Right atrium auricular region (tissue), 2 donors: Measurements from ENCODE around the gene KRTCAP3. TPM values are rescaled to one million over a fixed set of nuclear protein-coding genes. Genes with fewer than 3 reads are reported as not detected.

Experiments used
- DNase-seq: peaks from one replicate; pipeline ENCODE4 v3.0.0-alpha.2; 2019; ENCODE audit warnings: low spot score
- H3K27ac ChIP-seq, 2 donors: fragments of 200-600 bp; sonication (generic); 1 replicate in 1 of 2; 2 replicates in 1 of 2; pipeline ENCODE4 v1.5.1; 2016 to 2019
- H3K27me3 ChIP-seq, 2 donors: fragments of 200-600 bp; sonication (generic); one replicate each; pipeline versions ENCODE4 v1.5.1 to v1.6.0; 2017 to 2019
- H3K36me3 ChIP-seq: fragments of 200-600 bp; sonication (generic); one replicate; pipeline ENCODE4 v1.5.1; 2016
- H3K4me1 ChIP-seq, 2 donors: fragments of 200-600 bp; sonication (generic); one replicate each; pipeline versions ENCODE4 v1.5.1 to v1.6.0; 2017 to 2019
- H3K4me3 ChIP-seq, 2 donors: fragments of 200-600 bp; sonication (generic); 1 replicate in 1 of 2; 2 replicates in 1 of 2; pipeline ENCODE4 v1.5.1; 2017 to 2019; ENCODE audit warnings: mild to moderate bottlenecking in 1 of 2, moderate library complexity in 1 of 2
- H3K9me3 ChIP-seq, 2 donors: fragments of 200-600 bp; sonication (generic); one replicate each; pipeline ENCODE4 v1.5.1; 2019
- CTCF ChIP-seq, 2 donors: fragments of 200-600 bp; sonication (generic); IDR thresholded peaks; one replicate each; pipeline ENCODE4 v1.5.1; 2019; ENCODE audit warnings: antibody characterized with exemption in 2 of 2
- total RNA-seq, 2 donors: library from RNA; depleted of rRNA; stranded (reverse); fragments of >200 nt; gene quantifications; one replicate each; pipeline ENCODE4 v1.1.0, GENCODE V29; 2016

Gene KRTCAP3
- total RNA-seq, 2 donors from 2014 or later: 1.2 TPM; not detected in 1

GRCh38 chr2:27431395-27431794 is 10.8 kb upstream of the KRTCAP3 start:
- H3K27ac ChIP-seq: no peak overlapping the region
- no peak for DNase-seq
- no peaks in the 10 kb centered on the region for H3K27me3 ChIP-seq
- no peak overlapping the region for H3K4me3 ChIP-seq
- peaks cover 34% of the 10 kb centered on the region for H3K36me3 ChIP-seq
- H3K9me3 ChIP-seq: no peaks in the 10 kb centered on the region
- TF ChIP-seq CTCF (IDR thresholded peaks at IDR 0.05): no peak
- peaks cover 0 to 40% of the 10 kb centered on the region in 2 donors for H3K4me1 ChIP-seq

GRCh38 chr2:27435628-27436027 is 6.6 kb upstream of the KRTCAP3 start:
- no peak for TF ChIP-seq CTCF (IDR thresholded peaks at IDR 0.05)
- no peaks in the 10 kb centered on the region for H3K9me3 ChIP-seq
- DNase-seq: no peak
- no peaks in the 10 kb centered on the region for H3K27me3 ChIP-seq
- no peak overlapping the region for H3K27ac ChIP-seq
- H3K36me3 ChIP-seq: peaks cover 72% of the 10 kb centered on the region
- H3K4me1 ChIP-seq: peaks cover 0 to 27% of the 10 kb centered on the region in 2 donors
- H3K4me3 ChIP-seq: no peak overlapping the region

- H3K27ac ChIP-seq: no peak overlapping the region
- H3K27me3 ChIP-seq: no peaks in the 10 kb centered on the region
- TF ChIP-seq CTCF (IDR thresholded peaks at IDR 0.05): no peak
- no peaks in the 10 kb centered on the region for H3K9me3 ChIP-seq
- peaks cover 52% of the 10 kb centered on the region for H3K36me3 ChIP-seq
- H3K4me1 ChIP-seq: peaks cover 0 to 9% of the 10 kb centered on the region in 2 donors
- H3K4me3 ChIP-seq: no peak overlapping the region
- DNase-seq: no peak
Observed at GRCh38 chr2:27441226-27441926, 805 bp upstream of the KRTCAP3 start.

- no peak overlapping the region for H3K27ac ChIP-seq
- H3K27me3 ChIP-seq: no peaks in the 10 kb centered on the region
- no peak for DNase-seq
- H3K4me1 ChIP-seq: peaks cover 0 to 9% of the 10 kb centered on the region in 2 donors
- peaks cover 46% of the 10 kb centered on the region for H3K36me3 ChIP-seq
- H3K9me3 ChIP-seq: no peaks in the 10 kb centered on the region
- no peak overlapping the region for H3K4me3 ChIP-seq
- no peak for TF ChIP-seq CTCF (IDR thresholded peaks at IDR 0.05)
Observed at GRCh38 chr2:27442920-27443282, 720 bp downstream of the KRTCAP3 start.

- DNase-seq: no peak
Observed at GRCh38 chr2:27445155-27445554, 3.0 kb downstream of the KRTCAP3 start.

More at GRCh38 chr2:27445155-27445554, 3.0 kb downstream of the KRTCAP3 start:
- Histone ChIP-seq H3K4me1 (peaks cover 0 to 9% of the 10 kb centered on the region in 2 donors), H3K36me3 (peaks cover 49% of the 10 kb centered on the region), H3K9me3 (no peaks in the 10 kb centered on the region), H3K27ac (no peak overlapping the region), H3K27me3 (no peaks in the 10 kb centered on the region), H3K4me3 (no peak overlapping the region)
- no peak for TF ChIP-seq CTCF (IDR thresholded peaks at IDR 0.05)
